Measurements from ENCODE around the gene COL4A6. TPM values are rescaled to one million over a fixed set of nuclear protein-coding genes. Genes with fewer than 3 reads are reported as not detected.

COL4A6 gene
- total and polyA plus RNA-seq, 2 donors (not counting 3 experiments of a cell fraction or from before 2014, with no cell fraction given), result 0.49 to 0.62 TPM

DNA sequence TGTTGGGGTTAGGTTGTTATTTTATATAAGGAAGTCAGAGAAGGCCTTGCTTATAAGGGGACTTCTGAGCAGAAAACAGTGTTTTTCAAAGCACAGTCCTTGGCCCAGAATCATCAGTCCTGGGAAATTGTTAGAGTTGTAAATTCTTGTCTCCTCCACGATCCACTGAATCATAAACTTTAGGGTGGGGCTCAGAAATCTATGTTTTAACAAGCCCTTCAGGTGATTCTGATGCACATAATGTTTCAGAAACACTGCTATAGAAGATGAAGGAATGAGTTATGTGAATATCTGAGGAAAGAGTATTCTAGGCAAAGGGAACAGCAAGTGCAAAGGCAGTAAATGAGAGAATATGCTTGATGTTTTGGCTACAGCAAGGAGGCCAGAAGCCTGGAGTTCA, 121.8 kb downstream of the COL4A6 start:
- dilution Hi-C loops (cut with MboI; ENCODE audit: extremely low pct_ligation_motif_present, low sequenced_read_pairs), result no loop called here
- Histone ChIP-seq H2AFZ (ENCODE audit: low read depth, low read length) (no peak overlapping the region), H4K20me1 (replicated peaks; ENCODE audit: control insufficient read depth, extremely low read depth, insufficient read depth, low read length) (no peaks in the 10 kb centered on the region), H3K9ac (replicated peaks; ENCODE audit: extremely low read depth, insufficient read depth, low read length) (no peak overlapping the region), H3K4me1 (ENCODE audit: control insufficient read depth, extremely low read depth, insufficient read depth, low read length) (no peaks in the 10 kb centered on the region), H3K4me3 (replicated peaks in 1 of 3; ENCODE audit: insufficient read depth in 1 of 3, low read depth in 1 of 3, low read length in 3 of 3) (no peak overlapping the region), H3K9me3 (replicated peaks; ENCODE audit: control insufficient read depth, insufficient read depth, low read length) (no peaks in the 10 kb centered on the region), H3K36me3 (ENCODE audit: control insufficient read depth in 2 of 2, extremely low read depth in 1 of 2, insufficient read depth in 2 of 2, low read length in 2 of 2) (no peaks in the 10 kb centered on the region), H3K27ac (ENCODE audit: insufficient read depth, low read depth, low read length) (no peak overlapping the region), H3K79me2 (ENCODE audit: control insufficient read depth, insufficient read depth, low read length) (no peaks in the 10 kb centered on the region), H3K4me2 (ENCODE audit: insufficient read depth, low read length) (no peak overlapping the region), H3K9me1 (replicated peaks; ENCODE audit: control insufficient read depth, extremely low read depth, insufficient read depth, low read length) (no peaks in the 10 kb centered on the region), H3K27me3 (ENCODE audit: control insufficient read depth in 2 of 2, insufficient read depth in 2 of 2, low read length in 2 of 2) (no peaks in the 10 kb centered on the region)
- intact Hi-C loops (cut with micrococcal nuclease), result no loop called here
- no peak for TF ChIP-seq GATA2 (IDR thresholded peaks at IDR 0.05; ENCODE audit: insufficient read depth, insufficient read length, low read depth, low read length)
- no peak for TF ChIP-seq POLR2AphosphoS5 (IDR thresholded peaks at IDR 0.05; ENCODE audit: insufficient read depth, low read depth, low read length)
- TF ChIP-seq FOS (IDR thresholded peaks at IDR 0.05; ENCODE audit: borderline replicate concordance, insufficient read depth, low read length), result no peak
- TF ChIP-seq, protein P1, sequence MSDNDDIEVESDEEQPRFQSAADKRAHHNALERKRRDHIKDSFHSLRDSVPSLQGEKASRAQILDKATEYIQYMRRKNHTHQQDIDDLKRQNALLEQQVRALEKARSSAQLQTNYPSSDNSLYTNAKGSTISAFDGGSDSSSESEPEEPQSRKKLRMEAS (IDR thresholded peaks at IDR 0.05; ENCODE audit: insufficient read depth, insufficient read length), result no peak
- no peak for TF ChIP-seq EZH2 (IDR thresholded peaks at IDR 0.05; ENCODE audit: borderline replicate concordance, low read depth, low read length, severe bottlenecking)
- TF ChIP-seq, protein P2, sequence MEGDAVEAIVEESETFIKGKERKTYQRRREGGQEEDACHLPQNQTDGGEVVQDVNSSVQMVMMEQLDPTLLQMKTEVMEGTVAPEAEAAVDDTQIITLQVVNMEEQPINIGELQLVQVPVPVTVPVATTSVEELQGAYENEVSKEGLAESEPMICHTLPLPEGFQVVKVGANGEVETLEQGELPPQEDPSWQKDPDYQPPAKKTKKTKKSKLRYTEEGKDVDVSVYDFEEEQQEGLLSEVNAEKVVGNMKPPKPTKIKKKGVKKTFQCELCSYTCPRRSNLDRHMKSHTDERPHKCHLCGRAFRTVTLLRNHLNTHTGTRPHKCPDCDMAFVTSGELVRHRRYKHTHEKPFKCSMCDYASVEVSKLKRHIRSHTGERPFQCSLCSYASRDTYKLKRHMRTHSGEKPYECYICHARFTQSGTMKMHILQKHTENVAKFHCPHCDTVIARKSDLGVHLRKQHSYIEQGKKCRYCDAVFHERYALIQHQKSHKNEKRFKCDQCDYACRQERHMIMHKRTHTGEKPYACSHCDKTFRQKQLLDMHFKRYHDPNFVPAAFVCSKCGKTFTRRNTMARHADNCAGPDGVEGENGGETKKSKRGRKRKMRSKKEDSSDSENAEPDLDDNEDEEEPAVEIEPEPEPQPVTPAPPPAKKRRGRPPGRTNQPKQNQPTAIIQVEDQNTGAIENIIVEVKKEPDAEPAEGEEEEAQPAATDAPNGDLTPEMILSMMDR (IDR thresholded peaks at IDR 0.05; ENCODE audit: extremely low read depth in 1 of 2, insufficient read depth in 1 of 2, low read depth in 1 of 2, low read length in 2 of 2), result no peak
- TF ChIP-seq MYC (IDR thresholded peaks at IDR 0.05; ENCODE audit: low read depth, low read length), result no peak
- no peak for TF ChIP-seq POLR2A (IDR thresholded peaks at IDR 0.05; ENCODE audit: low read depth, low read length)
- no peak for TF ChIP-seq JUN (IDR thresholded peaks at IDR 0.05; ENCODE audit: borderline replicate concordance, insufficient read depth, insufficient read length, low read depth)
- FAIRE-seq (no peak), DNase-seq (ENCODE audit: low read depth, low spot score) (no peak)
- CTCF ChIA-PET, result no interaction called here
- no TSS peak for BruUV-seq (replicated peaks)
- POLR2A ChIA-PET, result no interaction called here

All from endothelial cell of umbilical vein (primary cell).